Parathyroid adenoma (tissue), 2 donors: ENCODE results near the gene GART.

Experiments used
- H2AFZ ChIP-seq: fragments of 300-600 bp; sonication (generic); one replicate; pipeline ENCODE4 v1.7.0; 2017; ENCODE audit warnings: antibody characterized with exemption, mild to moderate bottlenecking
- H3K27ac ChIP-seq: fragments of 300-600 bp; sonication (generic); one replicate; pipeline ENCODE4 v1.7.0; 2017
- H3K27me3 ChIP-seq: fragments of 300-600 bp; sonication (generic); one replicate; pipeline ENCODE4 v1.7.0; 2017; ENCODE audit warnings: low read length; ENCODE audit not compliant: control insufficient read depth, insufficient read depth
- H3K36me3 ChIP-seq: fragments of 300-600 bp; sonication (generic); one replicate; pipeline ENCODE4 v1.7.0; 2017; ENCODE audit warnings: low read length; ENCODE audit not compliant: control insufficient read depth, insufficient read depth
- H3K4me1 ChIP-seq: fragments of 300-600 bp; sonication (generic); one replicate; pipeline ENCODE4 v1.7.0; 2017; ENCODE audit warnings: control low read depth
- H3K4me2 ChIP-seq: fragments of 300-600 bp; sonication (generic); one replicate; pipeline ENCODE4 v1.7.0; 2017; ENCODE audit warnings: low read length
- H3K4me3 ChIP-seq: fragments of 300-600 bp; sonication (generic); one replicate; pipeline ENCODE4 v1.7.0; 2017; ENCODE audit warnings: low read depth, low read length
- H3K79me2 ChIP-seq: fragments of 300-600 bp; sonication (generic); one replicate; pipeline ENCODE4 v1.7.0; 2017; ENCODE audit warnings: control low read depth
- H3K9ac ChIP-seq: fragments of 300-600 bp; sonication (generic); one replicate; pipeline ENCODE4 v1.7.0; 2017; ENCODE audit warnings: mild to moderate bottlenecking
- H3K9me3 ChIP-seq: fragments of 300-600 bp; sonication (generic); one replicate; pipeline ENCODE4 v1.7.0; 2017; ENCODE audit warnings: low read length; ENCODE audit not compliant: control insufficient read depth
- CTCF ChIP-seq: fragments of 300-600 bp; sonication (generic); IDR thresholded peaks from one replicate; pipeline ENCODE4 v1.7.0; 2017; ENCODE audit warnings: antibody characterized with exemption, mild to moderate bottlenecking
- donor health status: primary hyperparathyroidism.

GART gene

GRCh38 chr21:33461538-33462250, 80.2 kb downstream of the GART start:
- no peaks in the 10 kb centered on the region for H3K36me3 ChIP-seq
- H2AFZ ChIP-seq = no peak overlapping the region
- TF ChIP-seq CTCF = no peak
- no peak overlapping the region for H3K27ac ChIP-seq
- no peak overlapping the region for H3K9ac ChIP-seq
- H3K4me3 ChIP-seq = no peak overlapping the region
- no peaks in the 10 kb centered on the region for H3K9me3 ChIP-seq
- no peaks in the 10 kb centered on the region for H3K27me3 ChIP-seq
- no peaks in the 10 kb centered on the region for H3K4me1 ChIP-seq
- H3K4me2 ChIP-seq = no peak overlapping the region
- peaks cover 3% of the 10 kb centered on the region for H3K79me2 ChIP-seq

GRCh38 chr21:33458861-33459260, 83.1 kb downstream of the GART start:
- no peak for TF ChIP-seq CTCF

GRCh38 chr21:33455686-33456446, 86.1 kb downstream of the GART start:
- no peaks in the 10 kb centered on the region for H3K4me1 ChIP-seq

More at GRCh38 chr21:33458861-33459260, 83.1 kb downstream of the GART start:
- Histone ChIP-seq H2AFZ (no peak overlapping the region), H3K36me3 (no peaks in the 10 kb centered on the region), H3K4me1 (no peaks in the 10 kb centered on the region), H3K9ac (no peak overlapping the region), H3K79me2 (no peaks in the 10 kb centered on the region), H3K4me3 (no peak overlapping the region), H3K27me3 (no peaks in the 10 kb centered on the region), H3K9me3 (no peaks in the 10 kb centered on the region), H3K4me2 (no peak overlapping the region), H3K27ac (no peak overlapping the region)

More at GRCh38 chr21:33455686-33456446, 86.1 kb downstream of the GART start:
- no peak for TF ChIP-seq CTCF
- H2AFZ ChIP-seq = no peak overlapping the region
- no peaks in the 10 kb centered on the region for H3K9me3 ChIP-seq
- H3K27me3 ChIP-seq = no peaks in the 10 kb centered on the region
- H3K9ac ChIP-seq = no peak overlapping the region
- H3K36me3 ChIP-seq = no peaks in the 10 kb centered on the region
- H3K79me2 ChIP-seq = no peaks in the 10 kb centered on the region
- H3K4me2 ChIP-seq = no peak overlapping the region
- no peak overlapping the region for H3K27ac ChIP-seq
- H3K4me3 ChIP-seq = no peak overlapping the region
